Non-pigmented ciliary epithelial cell (primary cell): ENCODE measurements around the gene DUSP8.

Source experiments
- DNase-seq: peaks from one replicate; pipeline ENCODE4 v3.0.0-alpha.2; 2010; ENCODE audit warnings: low read depth

DUSP8 gene

DNA sequence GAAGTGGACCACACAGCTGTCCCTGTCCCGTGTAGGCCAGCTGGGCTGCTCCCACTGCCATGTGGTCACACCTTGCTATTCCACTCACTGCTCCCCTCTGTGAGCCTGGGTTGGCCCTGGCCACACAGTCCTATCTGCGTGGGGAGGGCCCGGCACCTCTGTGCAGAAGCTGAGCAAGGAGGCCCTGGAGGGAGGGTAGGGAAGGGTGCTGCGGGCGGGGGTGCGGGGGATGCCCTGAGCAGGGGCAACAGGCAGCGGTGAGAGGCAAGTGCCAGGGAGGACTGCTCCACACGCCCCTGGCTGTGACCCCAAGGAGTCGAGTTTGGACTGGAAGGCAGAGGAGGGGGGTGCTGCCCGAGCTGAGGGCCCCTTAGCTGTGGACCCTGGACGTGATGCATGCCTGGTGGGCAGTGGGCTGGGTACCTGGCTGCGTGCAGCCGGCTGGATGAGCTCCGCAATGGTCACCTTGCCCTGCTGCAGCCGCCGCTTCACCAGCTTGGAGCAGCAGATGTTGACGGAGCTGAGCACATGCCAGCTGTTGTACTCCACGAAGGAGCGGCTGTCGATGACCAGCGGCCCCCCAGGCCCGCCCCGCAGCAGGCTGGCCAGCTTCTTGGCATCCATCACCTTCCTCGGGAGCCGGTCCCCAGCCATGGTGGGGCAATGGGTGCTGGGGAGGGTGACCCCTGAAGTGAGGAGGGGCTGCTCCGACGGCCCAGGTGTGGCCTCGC is 6.7 kb downstream of the DUSP8 start:
- DNase-seq = no peak

DNA sequence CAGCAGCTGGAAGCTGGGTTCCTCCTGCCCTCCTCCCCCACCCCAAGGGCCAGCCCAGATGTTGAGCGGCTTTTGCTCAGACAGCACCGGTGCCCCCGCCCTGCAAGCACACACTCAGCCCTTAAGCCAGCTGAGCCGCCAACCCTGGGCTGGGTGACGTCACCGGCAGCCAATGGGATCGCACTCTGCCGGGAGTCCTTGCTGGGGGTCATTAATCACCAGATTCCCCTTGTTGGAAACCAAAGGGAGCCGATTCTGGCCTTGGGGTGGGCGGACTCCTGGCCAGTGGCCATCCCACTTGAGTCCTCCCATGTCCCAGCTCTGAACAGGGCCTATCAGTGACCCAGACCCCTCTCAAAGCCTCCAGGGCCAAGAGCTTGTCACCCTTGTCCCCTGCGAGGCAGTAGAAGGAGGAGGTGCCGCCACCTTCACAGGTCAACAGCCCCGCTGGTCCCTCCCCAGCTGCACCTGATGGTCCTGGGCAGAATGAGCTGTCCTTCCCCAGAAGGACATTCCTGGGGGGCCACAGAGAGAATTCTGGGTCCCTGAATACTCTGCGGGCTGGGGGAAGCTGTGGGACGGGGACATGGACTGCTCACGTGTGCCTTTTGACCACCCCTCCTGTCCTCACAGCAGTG is 7.4 kb downstream of the DUSP8 start:
- peak; percentile 70 for DNase-seq

DNA sequence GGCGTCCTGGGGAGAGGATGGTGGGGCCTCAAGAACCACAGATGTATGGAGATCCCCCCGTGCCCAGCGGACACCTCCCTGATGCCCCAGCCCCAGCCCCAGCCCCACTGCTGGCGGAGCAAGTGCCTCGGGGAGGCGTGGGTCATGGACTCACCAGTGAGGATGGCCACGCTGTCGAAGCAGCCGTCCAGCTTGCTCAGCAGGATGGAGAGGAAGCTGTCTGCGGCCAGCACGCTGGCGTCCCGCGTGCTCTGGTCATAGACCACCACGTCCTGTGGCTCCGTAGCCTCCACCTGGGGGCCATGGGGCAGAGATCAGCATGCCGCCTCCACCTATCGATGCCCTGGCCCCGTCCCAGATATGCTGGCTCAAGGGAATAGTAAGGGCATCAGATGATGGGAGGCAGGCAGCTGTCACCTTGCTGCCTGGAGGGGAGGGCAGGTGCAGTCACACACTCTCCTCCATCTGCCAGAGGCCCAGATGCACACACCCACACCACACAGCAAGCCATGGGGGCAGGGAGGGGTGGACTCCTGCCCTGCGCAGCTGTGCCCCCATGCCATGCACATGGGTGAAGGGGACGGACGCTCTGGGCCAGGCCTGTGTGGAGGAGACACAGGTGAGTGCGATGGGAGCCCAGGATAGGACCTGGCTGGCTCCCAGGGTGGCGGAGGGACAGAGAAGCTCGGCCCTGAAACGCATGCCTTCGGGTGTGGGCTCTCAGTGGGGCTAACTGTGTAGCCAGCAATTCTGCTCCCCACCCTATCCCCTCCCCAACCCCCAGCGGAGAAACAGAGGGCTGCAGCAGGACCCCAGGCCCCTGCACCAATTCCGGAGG is 8.2 kb downstream of the DUSP8 start:
- DNase-seq = no peak

DNA sequence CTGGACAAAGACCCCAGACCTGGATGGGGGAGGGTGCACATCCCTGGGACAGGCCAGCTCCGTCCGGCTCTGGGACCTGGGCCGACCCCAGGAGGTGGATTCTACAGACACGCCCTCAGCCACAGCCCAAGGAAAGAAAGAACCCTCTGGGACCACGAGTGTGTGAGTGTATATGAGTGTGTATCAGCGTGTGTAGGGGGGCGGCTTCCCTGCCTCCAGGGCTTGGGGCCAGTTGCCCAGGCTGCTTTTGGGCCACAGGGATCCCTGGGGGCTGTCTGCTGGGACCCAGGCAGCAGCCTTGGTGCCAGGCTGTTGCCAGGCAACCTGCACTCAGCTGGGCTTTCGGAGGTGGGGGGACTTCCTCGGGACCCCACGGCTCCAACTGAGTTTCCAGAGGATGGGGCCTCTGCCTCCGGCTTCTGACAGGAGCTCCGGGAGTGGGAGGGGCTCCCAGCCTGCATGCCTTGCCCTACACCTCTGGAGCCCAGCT is 8.9 kb downstream of the DUSP8 start:
- DNase-seq = no peak

DNA sequence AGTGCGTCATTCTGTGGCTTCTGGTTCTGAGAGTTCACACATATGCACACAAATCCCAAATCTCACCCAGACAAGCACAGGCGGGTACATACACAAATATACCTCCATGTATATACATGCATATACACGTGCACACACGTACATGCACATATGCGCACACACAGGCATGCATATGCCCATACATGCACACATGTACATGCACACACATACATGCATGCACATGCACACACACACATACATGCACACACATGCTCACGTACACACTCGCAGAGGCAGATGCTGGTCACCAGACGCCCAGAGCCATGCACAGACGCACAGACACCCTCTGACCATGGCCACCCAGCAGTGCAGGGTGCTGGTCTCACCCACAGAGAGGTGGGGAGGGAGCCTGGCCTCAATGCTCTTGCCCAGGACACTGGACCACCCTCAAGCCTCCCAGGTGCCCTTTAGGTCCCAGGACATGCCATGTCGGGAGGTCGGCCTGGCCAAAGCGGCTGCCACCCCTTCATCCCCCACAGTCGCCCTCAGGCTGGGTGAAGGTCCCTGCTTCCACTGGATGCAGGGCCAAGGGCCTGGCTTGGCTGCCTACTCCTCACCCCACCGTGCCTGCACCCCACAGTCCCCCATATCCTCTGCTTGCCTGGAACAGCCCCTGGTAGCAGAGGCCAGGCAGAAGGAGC is 9.5 kb downstream of the DUSP8 start:
- DNase-seq = no peak

DNA sequence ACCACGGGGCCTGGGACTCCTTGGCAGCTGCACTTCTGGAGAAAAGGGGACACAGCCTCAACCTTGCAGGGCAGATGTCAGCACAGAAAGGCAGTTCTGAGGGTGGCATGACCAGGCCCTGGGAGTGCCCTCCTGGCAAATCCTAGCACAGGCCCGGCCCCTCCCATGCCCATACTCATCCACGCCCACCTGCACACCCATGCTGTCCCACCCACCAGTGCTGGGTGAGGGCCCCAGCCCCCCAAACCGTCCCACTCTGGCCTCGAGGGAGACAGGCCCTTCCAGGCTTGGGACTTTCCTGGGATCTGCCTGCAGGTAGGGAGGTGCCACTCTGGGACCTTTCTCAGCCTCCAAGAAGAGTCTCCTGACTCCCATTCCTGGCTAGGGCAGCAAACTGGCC is 10.1 kb downstream of the DUSP8 start:
- DNase-seq = no peak

DNA sequence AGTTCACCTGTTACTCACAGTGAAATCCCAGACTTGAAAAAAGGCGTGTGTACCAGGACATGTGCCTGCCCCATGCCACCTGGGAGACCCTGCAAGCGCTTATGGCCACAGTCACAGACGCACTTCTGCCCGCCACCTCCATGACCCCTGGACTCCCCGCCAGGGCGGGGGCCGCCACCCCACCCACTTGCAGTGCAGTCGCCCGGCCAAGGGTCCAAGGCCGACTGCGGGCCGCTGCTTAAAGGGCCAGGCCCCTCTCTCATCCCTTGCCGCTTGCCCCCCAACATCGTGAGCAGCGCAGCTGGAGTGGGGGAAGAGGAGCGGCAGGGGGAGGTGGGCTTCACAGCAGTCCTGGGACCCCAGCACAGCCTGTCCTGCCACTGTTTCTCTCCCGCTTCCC is 10.8 kb downstream of the DUSP8 start:
- DNase-seq = no peak

DNA sequence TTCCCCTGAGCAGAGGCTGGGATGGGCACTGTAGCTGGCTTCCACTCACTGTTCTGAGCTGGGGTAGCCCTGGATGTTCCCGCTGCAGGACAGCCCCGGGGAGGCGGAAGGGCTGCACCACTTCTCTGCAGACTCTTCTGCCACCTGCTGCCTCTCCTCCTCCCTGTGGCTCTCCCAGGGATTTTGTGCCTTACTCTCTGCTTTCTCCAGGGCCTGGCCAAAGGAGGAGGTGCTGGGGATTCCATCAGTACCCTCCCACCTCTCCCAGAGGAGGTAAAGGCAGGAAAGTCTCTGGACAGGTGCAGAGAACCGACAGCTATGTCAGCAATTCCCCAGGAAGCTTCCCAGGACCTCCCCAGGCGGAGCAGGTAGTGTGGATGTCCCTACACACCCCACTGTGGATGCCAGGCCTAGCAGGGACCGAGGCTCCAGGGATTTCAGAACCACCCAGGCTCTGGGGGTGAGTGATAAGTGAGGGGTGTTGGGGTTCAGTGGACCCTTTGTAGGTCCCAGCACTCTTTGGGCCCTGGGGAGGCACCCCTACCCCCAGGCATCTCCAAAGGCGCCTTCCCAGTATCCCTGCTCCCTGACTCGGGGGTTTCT is 11.3 kb downstream of the DUSP8 start:
- DNase-seq = no peak

DNA sequence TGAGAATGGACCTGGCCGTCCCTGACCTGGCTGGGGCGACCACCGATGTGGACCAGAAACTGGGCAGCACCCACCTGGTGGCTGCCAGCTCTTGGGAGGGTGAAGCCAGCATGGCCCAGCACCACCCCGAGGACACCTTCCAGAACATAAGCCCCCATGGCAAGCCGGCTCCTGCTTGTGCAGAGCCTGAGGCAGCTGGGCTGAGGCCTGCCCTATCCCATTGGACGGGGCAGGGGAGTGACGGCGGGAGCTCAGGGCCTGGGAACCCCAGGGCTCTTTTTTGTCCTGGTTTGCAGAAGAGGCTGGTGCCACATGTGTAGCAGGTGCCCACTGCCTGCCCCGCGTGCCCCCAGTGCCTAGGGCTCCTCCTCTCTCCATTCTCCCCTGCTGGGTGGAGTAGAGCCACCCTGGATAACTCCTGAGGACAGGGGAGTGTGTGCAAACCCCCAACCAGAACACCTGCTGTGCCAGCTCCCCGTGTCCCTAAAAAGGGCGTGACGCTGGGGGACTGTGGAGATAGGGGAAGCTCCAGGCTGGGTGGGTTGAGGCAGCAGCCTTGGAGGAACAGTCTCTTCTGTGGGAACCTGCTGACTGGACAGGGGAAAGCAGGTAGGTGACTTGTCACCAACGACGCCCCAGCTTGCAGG is 11.9 kb downstream of the DUSP8 start:
- no peak for DNase-seq

DNA sequence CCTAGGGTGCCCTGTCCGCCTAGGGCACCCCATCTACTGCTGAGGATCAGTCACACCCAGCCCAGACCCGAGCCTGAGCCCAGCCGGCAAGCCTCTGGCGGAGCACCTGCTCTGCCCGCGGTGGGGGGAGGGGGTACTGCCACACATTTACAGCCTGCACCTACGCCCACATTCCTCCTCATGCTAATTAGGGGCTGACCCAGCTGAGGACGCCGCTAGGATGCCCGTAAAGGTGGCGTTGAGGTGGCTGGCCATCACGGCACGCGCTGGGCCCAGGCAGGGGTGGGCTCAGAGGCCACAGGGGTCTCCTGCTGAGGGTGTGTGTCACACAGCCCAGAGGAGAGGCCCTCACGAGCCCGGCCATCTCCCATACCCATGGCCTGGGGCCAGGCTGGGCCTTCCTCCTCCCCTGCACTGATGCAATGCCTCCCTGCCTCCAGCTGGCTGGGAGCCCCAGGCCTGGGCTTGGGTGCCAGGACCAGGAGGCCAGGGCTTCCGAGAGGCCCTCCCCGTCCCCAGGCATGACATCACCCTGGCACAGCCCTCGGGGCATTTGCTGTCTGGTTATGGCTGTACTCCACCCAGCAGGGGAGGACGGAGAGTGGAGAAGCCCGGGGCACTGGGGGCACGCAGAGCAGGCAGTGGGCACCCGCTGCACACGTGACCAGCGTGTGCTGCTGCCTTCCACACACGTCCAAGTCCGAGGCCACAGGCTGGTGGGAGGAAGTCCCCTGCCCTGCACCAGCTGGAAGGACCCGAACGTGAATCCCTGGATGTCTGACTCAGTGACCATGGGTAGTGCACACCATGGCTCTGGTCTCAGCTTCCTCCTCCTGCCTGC is 12.7 kb downstream of the DUSP8 start:
- no peak for DNase-seq

DNA sequence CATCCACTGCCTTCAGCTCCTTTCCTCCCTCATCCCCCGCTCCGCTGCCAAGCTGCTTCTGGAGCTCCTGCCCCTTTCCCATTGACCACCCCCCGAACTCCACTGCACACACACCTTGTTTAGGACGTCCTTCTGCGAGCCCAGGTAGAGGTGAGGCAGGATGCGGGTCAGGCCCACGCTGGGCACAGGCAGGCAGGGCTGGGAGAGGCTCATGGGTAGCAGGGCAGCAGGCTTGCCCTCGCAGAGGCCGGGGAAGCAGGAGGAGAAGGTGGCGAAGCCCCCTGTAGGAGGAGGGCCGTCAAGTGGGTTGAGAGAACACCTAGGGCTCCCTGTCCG is 13.3 kb downstream of the DUSP8 start:
- DNase-seq = no peak

DNA sequence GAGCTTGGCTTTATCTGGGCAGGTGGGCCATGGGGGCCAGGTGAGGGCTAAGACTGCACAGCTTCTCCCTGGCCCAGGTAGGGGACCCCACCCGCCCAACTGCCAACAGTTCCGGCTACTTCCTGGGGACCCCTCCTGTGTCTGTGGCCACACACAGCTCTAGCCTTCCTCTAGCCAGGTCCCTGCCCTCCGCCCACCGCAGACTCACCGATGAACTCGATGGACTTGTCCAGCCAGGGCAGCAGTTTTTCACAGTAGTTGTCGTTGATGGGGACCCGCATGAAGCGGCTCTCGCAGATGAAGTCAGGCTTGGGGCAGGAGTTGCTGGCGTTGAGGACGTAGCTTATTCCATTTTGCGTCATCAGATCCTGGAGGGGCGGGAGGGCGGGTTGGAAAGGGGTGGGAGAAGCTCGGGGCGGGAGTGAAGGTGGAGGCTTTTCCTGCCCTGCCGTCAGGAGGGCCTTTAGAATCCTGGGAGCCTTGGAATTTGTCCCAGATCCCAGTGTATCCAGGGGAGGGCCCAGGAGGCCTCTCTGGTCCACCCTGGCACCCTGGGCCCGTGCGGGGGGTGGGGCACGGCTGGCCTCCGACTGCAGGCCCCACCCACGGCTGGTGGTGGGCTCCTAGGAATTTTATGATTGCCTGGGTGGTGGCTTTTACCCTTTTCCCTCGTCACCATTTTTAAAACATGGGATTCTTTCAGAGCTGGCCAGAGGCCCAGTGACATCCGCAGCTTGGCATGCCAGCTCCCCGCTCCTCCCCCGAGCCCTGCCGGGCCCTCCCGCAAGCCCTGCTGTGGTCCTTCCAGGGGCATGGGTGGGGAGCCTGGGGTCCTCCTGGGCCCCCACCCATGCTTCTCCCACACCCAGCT is 13.9 kb downstream of the DUSP8 start:
- DNase-seq = no peak

DNA sequence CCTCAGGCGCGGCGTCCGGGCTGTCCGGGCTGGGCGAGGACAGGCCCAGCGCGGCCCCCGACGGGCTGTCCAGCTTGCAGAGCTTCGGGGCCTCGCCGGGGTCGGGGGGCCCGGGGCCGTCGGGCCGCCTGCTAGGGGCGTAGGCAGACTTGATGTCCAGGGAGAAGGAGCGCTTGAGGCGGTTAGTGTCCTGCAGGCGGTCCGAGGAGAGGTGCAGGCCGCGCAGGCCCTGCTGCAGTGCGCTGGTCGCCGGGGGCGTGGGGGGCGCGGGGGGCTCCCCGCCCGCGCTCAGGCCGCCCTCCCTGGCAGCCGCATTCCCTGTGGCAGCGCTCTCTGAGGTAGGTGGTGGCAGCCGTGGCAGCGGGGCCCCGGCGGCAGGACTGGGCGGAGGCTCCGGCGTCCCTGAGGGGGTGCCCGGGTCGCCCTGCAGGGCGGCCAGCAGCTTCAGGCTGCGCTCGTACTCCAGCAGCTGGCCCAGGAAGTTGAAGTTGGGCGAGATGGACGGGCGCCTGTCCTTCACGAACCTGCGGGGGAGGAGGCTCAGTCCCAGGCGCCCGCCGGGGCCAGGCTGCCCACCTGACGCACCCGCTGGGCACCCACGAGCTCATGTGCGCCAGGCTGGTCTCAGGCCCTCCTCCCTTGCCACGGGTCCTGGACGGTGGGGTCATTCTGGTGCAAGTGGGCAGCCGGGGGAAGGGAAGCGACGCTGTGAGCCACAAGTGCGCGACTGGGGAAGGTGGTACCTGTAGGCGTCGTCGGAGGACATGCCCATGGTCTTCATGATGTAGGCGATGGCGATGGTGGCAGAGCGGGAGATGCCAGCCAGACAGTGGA is 14.8 kb downstream of the DUSP8 start:
- DNase-seq = no peak

DNA sequence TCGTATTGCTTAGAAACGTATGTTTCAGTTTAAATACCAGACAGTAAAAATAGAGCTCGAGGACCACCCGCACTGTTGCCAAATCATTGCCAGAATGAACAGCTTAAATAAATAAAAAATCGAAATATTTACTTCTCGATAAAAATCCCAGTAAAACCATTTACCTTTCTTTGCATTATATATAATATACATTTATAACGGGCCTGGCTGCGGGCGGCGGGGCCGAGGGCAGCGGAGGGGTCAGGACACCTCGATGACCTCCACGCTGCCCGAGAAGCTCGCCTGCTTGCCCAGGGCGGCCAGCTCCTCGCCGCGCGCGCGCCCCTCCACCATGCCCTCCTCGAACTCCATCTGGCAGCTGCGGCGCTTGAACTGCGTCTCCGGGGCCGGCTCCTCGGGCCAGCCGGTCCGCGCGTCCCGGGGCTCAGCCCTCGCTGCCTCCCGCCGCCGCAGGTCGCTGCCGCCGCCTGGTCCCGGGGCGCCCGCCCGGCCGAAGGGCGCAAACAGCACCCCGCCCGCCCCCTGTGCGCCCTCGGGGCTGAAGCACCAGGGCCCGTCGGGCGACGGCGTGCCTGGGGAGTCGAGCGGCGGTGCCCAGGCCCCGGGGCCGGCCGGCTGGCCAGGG is 15.7 kb downstream of the DUSP8 start:
- no peak for DNase-seq

DNA sequence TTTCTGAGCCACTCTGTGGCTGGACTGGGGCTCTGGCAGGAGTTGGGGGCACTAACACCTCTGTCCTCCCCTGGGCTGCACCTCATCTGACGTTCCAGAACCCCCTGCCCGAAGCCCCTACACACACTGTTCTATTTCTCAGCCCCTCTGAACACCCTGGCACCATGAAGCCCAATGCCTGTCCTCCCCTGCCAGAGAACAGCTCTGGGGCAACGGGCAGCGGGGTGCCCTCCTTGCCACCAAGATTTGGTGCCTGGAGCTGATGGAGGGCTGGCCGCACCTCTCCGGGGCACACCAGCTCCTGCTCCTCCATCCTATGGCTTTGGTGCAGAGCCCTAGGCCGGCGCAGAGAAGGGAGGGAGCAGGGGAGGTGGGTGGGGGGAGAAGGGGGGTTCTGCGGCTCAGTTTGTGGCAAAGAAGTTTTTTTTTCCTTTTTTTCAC is 16.3 kb downstream of the DUSP8 start:
- DNase-seq = no peak

DNA sequence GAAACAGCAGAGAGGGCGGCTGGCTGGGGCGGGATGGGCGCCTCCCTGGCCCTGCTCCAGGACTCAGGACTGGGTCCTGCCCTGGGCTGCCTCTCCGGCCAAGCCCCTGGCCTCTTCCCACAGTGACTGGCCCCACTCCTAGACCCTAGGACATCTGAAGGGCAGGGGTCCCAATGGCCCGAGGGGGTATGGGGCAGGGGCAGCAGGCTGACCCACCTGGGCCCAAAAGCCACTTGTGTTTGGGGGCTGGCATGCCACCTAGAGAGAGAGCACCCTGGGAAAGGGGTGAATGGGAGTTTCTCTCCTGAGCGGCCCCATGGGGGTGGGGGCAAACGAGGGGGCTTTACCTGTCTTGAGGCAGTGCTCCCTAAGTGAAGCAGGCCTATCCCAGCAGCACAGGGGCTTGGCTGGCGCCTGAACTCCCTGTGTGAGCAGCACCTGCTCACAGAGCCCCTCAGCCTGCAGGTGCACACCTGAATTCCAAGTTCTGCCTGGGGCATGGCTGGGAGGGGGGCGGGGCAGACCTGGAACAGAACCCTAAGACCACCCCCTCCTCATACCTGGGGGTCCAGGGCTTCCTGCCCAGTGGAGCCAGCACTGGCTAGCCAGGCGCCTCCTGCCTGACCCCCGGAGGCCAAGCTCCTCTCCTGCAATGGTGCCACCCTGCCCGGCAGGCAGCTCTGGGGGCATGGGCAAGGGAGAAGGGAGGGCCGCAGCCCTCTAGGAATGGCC is 16.9 kb downstream of the DUSP8 start:
- no peak for DNase-seq

DNA sequence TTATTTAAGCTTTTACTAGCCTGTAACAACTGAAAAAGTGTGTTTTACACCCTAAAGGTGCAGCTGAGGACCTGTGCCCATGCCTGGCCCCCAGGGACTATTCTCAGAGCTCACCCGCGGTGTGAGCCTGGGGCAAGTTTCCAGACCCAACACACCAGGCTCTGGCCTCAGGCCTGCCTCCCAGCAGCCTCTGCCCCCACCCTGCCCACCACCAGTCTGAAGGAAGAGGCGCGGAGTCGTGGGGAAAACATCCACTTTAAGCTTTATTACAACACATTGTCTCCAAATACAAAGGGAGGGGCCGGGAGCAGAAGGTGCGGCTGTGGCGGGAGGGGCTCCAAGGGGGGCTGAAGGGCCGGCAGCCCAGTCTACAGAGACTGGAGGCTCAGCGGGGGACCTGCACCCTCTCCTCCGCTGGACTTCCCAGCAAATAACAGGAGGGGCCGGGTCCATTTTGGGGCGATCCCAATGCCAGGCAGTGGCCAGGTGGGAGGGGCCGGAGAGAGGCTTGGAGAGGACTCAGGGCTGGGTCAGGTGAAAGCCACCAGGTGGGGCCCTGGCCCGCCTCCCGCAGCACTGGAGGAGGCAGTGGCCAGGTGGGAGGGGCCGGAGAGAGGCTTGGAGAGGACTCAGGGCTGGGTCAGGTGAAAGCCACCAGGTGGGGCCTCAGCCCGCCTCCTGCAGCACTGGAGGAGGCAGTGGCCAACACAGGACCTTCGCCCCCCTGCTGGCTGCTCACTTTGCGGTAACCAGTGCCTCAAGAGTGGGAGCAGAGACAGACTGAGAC is 18.1 kb downstream of the DUSP8 start:
- no peak for DNase-seq
